Left kidney (tissue), 2 donors: ENCODE data around the gene GPR62. TPM values are rescaled to one million over a fixed set of nuclear protein-coding genes. Genes with fewer than 3 reads are reported as not detected.
A peak's percentile ranks its signal among the peaks of the same experiment; 100 is the strongest.

Source experiments
- DNase-seq: peaks from one replicate; pipeline ENCODE4 v3.0.0-alpha.2; 2013
- polyA plus RNA-seq: library from polyadenylated mRNA; unstranded; fragments of 120-200 nt; gene quantifications from one replicate; pipeline ENCODE4 v1.2.1, GENCODE V29; 2013; ENCODE audit not compliant: insufficient read length

GPR62 gene
- polyA plus RNA-seq, 1 donor = 0.48 TPM

DNA sequence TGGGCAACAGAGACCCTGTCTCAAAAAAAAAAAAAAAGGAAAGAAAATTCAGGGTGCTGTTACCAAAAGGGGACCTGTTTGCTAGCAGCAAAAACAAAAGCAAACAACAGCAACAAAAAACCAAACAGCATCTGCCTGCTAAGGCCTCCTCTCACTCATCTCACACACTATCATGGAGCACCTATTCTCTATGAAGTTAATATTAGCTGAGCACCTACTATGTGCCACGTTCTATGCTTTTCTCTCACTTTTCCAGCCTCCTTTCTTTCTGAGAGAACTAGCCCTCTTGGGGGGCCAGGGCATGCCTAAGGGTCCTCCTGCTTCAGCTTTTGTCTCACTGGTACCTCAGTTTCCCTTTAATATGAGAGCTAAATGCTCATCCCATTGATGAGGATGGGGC lies 468 bp upstream of the GPR62 start:
- DNase-seq = no peak

DNA sequence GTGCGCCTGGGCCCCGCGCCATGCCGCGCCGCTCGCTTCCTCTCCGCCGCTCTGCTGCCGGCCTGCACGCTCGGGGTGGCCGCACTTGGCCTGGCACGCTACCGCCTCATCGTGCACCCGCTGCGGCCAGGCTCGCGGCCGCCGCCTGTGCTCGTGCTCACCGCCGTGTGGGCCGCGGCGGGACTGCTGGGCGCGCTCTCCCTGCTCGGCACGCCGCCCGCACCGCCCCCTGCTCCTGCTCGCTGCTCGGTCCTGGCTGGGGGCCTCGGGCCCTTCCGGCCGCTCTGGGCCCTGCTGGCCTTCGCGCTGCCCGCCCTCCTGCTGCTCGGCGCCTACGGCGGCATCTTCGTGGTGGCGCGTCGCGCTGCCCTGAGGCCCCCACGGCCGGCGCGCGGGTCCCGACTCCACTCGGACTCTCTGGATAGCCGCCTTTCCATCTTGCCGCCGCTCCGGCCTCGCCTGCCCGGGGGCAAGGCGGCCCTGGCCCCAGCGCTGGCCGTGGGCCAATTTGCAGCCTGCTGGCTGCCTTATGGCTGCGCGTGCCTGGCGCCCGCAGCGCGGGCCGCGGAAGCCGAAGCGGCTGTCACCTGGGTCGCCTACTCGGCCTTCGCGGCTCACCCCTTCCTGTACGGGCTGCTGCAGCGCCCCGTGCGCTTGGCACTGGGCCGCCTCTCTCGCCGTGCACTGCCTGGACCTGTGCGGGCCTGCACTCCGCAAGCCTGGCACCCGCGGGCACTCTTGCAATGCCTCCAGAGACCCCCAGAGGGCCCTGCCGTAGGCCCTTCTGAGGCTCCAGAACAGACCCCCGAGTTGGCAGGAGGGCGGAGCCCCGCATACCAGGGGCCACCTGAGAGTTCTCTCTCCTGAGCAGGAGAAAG lies 951 bp downstream of the GPR62 start:
- DNase-seq = no peak

- DNase-seq = no peak
Measured at GRCh38 chr3:51957520-51958205, 2.5 kb downstream of the GPR62 start.

GRCh38 chr3:51958603-51959521 lies 3.7 kb downstream of the GPR62 start:
- DNase-seq = no peak

DNA sequence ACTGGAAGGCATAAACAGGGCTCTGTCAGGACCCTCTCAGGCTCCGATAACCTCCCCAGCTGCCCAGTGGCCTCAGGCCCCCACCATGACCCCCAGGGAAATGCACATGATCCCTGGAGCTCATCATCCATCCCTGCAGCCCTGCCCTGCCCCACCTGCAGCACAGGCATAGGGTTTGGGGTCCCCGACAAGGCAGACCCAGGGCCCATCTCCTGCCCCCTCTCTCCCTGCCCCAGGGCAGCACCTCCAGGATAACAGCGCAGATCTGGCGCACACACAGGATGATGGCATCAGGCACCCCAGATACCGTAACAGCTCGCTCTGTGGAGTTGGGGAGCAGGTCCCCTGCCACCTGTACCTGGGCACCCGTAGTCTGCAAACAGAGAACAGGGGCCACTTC lies 4.5 kb downstream of the GPR62 start:
- DNase-seq = no peak

GRCh38 chr3:51960386-51960785 lies 5.2 kb downstream of the GPR62 start:
- no peak for DNase-seq

- no peak for DNase-seq
Measured at GRCh38 chr3:51961011-51961410, 5.8 kb downstream of the GPR62 start.

- no peak for DNase-seq
Measured at GRCh38 chr3:51961602-51962569, 6.7 kb downstream of the GPR62 start.

GRCh38 chr3:51962854-51963530 lies 7.8 kb downstream of the GPR62 start:
- DNase-seq = no peak

- DNase-seq = peak; percentile 68
Measured at GRCh38 chr3:51963951-51964451, 8.8 kb downstream of the GPR62 start.

DNA sequence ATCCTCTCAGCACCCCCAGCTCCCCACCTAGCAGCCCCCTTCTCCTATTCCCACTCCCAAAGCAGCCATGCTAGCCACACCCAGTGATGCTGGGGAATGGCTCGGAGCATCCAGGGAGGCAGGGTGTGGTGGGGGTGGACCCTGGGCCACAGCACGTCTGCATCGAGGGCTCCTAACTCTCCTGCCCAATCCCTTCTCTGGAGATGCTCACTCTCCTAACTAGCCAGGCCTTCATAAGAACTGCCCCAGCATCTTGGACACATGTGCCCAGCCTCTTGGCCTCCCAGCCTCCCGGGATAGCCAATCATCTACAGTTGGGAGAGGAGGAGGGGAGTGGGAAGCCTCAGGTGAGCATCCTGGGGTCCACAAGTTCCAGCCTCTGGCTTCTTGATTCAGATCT lies 9.3 kb downstream of the GPR62 start:
- no peak for DNase-seq

DNA sequence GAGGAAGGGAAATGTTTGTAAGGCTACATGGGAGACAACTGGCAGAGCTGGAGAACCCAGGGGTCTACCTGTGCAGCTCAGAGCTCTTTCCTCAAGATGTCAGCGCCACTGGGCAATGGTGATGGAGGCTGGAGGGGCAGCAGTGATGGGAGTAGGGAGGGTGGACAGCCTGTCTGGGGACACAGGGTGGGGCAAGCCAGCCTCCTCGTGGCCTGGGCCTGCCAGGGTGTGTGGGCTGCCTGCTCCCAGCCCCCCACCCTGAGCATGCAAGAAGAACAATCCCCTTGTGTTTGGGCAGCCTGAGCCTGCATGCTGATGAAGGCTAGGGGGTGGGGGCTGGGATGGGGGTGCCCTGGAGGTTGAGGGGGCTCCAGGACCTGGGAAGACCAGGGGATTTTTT lies 10.8 kb downstream of the GPR62 start:
- no peak for DNase-seq

- no peak for DNase-seq
Measured at GRCh38 chr3:51966486-51966885, 11.3 kb downstream of the GPR62 start.

DNA sequence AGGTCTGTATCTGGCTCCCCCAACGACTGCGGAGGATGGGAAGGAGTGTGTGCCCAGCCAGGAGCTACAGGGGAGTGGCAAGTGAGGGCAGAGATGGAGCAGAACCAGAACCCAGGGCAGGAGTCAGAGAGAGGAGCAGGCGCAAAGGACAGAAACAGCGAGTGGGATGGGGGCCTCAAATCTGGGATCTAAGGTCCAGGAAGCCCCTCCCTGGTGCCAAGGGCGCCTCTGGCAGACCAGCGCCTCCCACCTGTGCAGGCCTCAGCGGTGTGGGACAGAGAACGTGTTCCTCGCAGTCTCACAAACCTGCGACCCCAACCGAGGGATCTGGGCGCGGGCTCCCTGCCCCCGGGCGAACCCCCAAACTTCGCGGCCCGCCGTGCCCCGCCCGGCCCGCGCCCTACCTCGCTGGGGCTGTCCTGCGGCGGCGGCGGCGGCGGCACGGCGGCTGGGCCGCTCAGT lies 11.8 kb downstream of the GPR62 start:
- DNase-seq = no peak

GRCh38 chr3:51967384-51968169 lies 12.4 kb downstream of the GPR62 start, which contains the start of gene PCBP4:
PCBP4 (minus strand) TSS chr3:51967454; CDS start chr3:51961240, 6,214 bp downstream.
- peak; percentile 53 for DNase-seq

DNA sequence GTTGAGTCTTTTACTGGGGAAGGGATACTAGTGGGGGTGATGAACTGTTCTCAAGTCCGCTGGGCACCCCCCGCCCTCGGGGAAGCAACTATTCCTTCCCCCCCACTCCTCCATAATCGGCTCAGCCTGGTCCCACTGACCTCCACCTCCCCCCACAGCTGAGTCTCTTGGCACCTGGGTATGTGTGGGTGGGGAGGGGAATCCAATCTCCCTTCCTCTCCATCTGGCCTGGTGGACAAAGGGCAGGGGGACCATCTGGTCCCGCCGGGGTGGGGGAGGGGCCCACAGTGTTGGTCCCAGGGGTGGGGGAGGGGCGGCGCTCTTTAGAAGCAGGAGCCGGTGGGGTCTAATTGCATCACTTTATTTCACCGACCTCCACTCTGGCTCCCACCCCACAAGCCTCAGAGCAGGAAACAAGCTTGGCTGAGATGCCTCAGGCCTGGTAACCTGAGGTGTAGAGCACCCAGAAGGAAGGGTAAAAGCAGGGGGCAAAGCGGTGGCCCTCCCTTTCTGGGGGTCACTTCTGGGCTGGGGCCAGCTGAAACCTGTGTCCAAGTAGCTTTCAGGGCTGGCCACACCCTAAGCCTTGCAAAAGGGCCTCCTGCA lies 13.1 kb downstream of the GPR62 start:
- peak; percentile 58 for DNase-seq

DNA sequence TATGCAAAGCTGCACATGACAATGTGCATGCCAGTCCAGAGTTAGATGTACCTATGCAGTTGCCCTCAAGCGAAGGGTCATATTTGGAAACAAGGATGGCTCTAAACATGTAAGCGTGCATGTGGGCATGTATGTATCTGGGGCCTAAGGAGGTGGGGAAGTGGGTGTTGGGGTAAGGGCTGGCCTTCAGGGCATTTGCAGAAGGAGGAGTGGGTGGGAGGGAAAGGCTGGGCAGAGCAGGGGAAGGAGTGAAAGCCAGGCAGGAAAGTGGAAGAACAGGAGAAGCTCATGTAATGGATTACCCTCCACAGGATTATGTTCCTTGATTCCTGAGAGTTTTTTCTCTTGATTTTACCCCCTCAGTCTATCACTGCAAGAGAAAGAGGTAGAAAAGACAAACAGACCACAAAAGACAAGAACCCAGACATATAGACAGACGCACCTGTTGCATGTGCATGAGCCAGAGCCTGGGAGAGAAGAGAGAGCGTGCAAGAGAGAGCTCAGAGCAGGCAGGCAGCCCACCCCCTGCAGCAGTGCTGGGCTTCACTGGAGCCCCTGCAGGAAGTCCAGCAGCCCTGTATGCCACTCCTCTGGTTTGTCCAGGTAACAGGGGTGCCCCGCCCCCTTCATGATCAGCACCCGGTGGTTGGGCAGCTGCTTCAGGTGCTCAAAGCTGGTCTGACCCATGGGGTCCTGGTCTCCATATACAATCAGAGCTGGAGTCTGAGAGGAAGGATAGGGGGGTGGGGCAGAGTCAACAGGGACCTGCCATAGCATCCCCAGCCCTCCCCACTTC lies 13.9 kb downstream of the GPR62 start:
- DNase-seq = no peak

DNA sequence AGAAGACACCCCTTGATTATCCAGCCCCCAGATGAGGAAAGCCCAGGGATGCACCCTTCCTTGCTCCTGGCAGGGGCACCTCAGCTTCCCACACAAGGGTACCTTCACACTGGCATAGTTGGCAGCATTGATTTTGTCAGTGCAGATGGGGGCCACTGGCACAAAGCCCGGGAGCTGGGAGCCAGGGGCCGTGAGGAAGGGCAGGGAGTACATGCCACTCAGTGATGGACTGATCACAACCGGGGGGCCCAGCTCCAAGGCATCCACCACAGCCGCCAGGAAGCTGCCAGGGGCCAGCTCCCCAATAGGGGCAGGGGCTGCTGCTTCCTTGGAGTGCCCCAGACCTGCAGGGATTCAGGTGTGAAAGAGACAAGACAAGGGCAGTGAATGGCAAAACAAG lies 14.7 kb downstream of the GPR62 start:
- DNase-seq = no peak
